Subcutaneous adipose tissue (tissue), 4 donors: Measurements from ENCODE around the gene OMP. TPM values are rescaled to one million over a fixed set of nuclear protein-coding genes. Genes with fewer than 3 reads are reported as not detected.

Experiments
- CTCF ChIP-seq: fragments of 450-650 bp; IDR thresholded peaks from one replicate; pipeline ENCODE4 v1.5.1; 2016; ENCODE audit warnings: low read depth, mild to moderate bottlenecking, control low read depth, antibody characterized with exemption, moderate library complexity
- total RNA-seq, 4 donors: library from RNA; depleted of rRNA; stranded (reverse); fragments of >200 nt; gene quantifications; one replicate each; pipeline ENCODE4 v1.1.0, GENCODE V29; 2016

The OMP gene
- total RNA-seq, 4 donors from 2014 or later, result not detected

DNA sequence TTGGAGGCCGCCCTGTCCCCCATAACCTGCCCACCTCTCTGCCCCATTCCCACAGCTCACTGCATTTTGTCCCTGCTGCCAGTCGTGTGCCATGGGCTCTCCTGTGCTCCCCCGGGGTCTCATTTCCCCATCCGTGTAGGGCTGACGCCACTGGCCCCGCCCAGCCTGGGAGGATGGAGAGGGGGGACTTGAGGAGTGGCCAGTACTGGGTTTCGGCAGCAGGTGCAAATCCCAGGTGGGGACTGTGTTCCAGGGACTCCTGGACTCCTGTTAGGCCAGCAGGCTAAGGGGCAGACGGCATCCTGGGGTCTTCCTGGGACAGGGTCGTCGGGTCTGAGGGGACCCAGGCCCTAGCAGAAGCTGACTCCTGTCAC is 24.2 kb downstream of the OMP start:
- TF ChIP-seq CTCF, result no peak

DNA sequence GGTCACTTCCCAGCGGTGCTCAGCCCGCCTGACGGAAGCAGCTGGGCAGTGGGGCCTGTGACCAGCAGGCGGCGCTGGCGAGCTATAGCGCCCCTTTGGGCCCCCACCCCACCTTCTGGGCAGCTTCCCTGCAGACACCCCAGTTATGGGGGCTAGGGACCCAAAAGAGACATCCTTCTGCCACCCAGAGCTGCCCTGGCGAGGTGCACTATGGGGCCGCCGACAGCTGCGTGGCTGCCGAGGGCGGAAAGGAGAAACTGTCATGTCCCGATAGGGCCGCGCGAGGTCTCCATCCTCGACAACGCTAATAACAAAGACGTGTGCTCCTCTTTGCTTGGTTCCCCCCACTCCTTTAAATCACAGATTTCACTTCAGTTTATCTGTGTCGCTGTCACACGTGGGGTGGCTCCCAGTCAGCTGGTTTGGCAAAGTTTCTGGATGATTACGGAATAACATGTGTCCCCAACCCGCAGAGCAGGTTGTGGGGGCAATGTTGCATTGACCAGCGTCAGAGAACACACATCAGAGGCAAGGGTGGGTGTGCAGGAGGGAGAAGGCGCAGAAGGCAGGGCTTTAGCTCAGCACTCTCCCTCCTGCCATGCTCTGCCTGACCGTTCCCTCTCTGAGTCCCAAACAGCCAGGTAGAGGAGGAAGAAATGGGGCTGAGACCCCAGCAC is 24.7 kb downstream of the OMP start:
- no peak for TF ChIP-seq CTCF

- no peak for TF ChIP-seq CTCF
These were observed 25.5 kb downstream of the OMP start, which contains the start of gene MYO7A for GRCh38 chr11:77127920-77128691. Gene MYO7A, plus strand, starts transcription at chr11:77128246. Its CDS starts 2,389 bp downstream, at chr11:77130635.

DNA sequence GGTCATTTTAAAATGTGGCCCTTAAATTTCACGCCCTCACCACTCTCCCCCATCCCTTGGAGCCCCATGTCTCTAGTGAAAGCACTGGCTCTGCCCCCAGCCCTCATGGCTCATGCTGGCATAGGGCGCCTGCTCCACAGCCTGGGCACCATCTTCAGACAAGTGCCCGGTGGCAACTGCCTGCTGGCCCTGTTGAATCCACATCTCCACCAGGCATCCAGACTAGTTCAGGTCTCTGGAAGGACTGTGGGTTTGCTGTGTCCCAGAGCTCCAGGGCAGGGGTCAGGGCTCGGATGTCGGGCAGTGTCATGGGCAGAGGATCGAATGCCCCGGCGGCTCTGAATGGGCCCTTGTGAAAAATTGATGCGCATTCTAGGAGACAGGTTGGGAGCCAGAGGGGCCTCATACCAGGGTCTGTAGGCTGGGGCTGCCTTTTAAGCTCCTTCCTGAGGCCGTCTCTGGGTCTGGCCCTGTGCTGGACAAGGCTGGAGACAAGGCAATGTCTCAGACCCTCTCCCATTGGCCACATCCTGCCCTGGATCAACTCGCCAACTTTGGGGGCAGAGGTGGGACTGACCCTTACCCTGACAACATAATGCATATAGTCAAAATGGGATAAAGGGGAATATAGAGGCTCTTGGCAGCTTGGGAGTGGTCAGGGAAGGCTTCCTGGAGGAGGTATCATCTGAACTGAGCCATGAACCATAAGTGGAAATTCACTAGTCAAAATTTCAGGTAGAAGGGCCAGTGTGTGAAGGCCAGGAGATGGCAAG is 26.6 kb downstream of the OMP start:
- TF ChIP-seq CTCF, result no peak

DNA sequence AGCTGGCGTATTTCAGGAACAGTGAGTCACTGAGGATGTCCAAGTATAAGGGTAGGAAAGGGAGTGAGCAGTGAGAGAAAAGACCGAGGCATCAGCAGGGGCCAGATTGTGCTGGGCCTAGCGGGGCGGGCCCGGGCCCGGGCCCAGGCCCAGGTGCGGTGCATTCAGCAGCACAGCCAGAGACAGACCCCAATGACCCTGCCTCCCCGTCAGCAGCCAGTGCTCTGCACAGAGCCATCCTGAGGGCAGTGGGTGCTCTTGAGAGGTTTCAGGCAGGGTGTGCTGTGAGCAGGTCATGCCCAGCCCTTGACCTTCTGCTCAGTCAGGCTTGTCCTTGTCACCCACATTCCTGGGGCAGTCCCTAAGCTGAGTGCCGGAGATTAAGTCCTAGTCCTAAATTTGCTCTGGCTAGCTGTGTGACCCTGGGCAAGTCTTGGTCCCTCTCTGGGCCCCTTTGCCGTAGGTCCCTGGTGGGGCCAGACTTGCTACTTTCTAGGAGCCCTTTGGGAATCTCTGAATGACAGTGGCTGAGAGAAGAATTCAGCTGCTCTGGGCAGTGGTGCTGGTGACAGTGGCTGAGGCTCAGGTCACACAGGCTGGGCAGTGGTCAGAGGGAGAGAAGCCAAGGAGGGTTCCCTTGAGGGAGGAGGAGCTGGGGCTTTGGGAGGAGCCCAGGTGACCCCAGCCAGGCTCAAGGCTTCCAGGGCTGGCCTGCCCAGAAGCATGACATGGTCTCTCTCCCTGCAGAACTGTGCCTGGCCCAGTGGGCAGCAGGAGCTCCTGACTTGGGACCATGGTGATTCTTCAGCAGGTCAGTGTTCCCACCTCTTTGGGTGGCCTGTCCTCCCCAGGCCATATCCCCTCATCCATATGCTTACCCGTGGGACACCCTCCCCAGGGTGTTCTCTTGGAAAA is 27.5 kb downstream of the OMP start:
- TF ChIP-seq CTCF, result no peak

- no peak for TF ChIP-seq CTCF
These were observed 28.3 kb downstream of the OMP start for GRCh38 chr11:77130763-77131513.
